ENCODE data around the gene SFXN3. TPM values are rescaled to one million over a fixed set of nuclear protein-coding genes. Genes with fewer than 3 reads are reported as not detected.

SFXN3 gene
- total and polyA plus RNA-seq, 5 donors, result 18.0 to 28.1 (median 23.6) TPM

DNA sequence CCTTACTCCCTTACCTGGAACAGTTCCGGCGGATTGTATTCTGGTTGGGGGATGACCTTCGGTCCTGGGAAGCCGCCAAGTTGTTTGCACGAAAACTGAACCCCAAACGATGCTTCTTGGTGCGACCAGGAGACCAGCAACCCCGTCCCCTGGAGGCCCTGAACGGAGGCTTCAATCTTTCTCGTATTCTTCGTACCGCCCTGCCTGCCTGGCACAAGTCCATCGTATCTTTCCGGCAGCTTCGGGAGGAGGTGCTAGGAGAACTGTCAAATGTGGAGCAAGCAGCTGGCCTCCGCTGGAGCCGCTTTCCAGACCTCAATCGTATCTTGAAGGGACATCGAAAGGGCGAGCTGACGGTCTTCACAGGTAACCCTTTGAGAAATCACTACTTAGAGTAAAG, 41.9 kb upstream of the SFXN3 start:
- WGBS, result 87% methylated on average over 21 of the region's 21 CpGs
- H3K9me3 ChIP-seq (ENCODE audit: control insufficient read depth, low read length), result no peaks in the 10 kb centered on the region
- H3K4me1 ChIP-seq (ENCODE audit: control insufficient read depth, insufficient read depth, low read length), result peaks cover 10% of the 10 kb centered on the region
- no peak for ATAC-seq
- no peak overlapping the region for H3K27ac ChIP-seq (ENCODE audit: low read length)
- no peak for DNase-seq
- intact Hi-C loops (cut with DNase I), result no loop called here
- H3K4me3 ChIP-seq (ENCODE audit: low read length), result no peak overlapping the region
- no peaks in the 10 kb centered on the region for H3K27me3 ChIP-seq (ENCODE audit: control insufficient read depth, insufficient read depth)

DNA sequence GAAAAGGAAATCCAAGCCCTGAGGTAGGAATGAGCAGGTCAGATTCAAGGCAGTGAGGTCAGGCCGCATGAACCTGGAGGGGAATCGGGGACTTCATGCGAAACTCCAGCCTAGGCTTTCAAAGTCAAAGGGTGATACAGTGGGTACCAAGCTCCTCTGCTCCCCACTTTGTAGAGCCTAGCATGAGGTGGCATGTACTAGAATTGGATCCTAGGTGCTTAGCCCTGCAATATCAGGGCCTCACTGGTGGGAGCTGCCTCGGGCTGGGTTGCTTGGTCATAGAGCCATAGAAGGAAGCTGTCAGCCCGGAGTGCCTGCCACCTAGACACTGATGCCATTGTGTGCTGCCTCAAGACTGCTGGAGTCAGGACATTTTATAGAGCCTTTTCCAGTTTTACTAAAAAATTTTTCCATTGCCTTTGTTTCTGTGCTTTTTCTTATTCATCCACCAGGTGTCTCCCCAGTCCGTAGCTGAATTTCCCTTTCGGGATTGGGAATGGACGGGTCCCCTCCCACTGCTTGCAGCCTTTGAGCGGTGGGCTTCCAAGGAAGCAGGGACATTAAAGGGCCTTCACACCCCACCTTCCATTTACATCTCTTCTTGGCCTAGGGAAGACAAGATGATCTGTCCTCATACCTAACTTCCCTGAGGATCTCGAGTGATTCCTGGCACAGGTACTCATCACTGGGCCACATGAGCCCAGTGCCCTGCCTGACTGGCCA, 36.9 kb upstream of the SFXN3 start:
- 52% methylated on average over 10 of the region's 10 CpGs for WGBS
- intact Hi-C loops (cut with DNase I), result loop anchor here in 2 of 4 donors (1.0 to 2.0 kb wide), 2 partner anchors 19 to 20 kb away; no protein-coding TSS in a partner anchor
- Histone ChIP-seq H3K27ac (ENCODE audit: low read length) (no peak overlapping the region), H3K4me3 (ENCODE audit: low read length) (no peak overlapping the region), H3K27me3 (ENCODE audit: control insufficient read depth, insufficient read depth) (no peaks in the 10 kb centered on the region), H3K9me3 (ENCODE audit: control insufficient read depth, low read length) (no peaks in the 10 kb centered on the region), H3K4me1 (ENCODE audit: control insufficient read depth, insufficient read depth, low read length) (peaks cover 6% of the 10 kb centered on the region)
- DNase-seq (no peak), ATAC-seq (no peak)

DNA sequence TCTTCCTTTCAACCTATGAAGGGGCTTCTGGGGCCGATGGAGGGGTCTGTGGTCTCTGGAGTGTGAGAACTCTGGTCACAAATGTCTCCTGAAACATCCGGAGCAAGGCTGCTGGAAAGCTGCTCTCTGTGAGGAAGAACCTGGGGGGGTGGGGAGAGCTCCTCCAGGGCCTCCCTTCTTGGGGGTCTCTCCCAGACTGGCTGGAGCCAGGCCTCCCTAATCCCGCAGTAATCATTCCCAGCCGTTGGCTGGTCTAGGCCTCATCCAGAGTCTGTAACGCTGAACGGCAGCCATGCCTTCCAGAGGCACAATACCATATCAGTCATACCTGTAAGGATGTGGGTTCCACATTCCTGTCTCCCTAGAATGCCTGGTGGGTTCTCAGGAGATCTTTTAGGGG, 35.9 kb upstream of the SFXN3 start:
- H3K4me1 ChIP-seq (ENCODE audit: control insufficient read depth, insufficient read depth, low read length), result peaks cover 6% of the 10 kb centered on the region
- no peaks in the 10 kb centered on the region for H3K27me3 ChIP-seq (ENCODE audit: control insufficient read depth, insufficient read depth)
- DNase-seq (no peak), ATAC-seq (no peak)
- intact Hi-C loops (cut with DNase I), result loop anchor here in 1 of 4 donors (2.0 kb wide), 1 partner anchor 18 kb away; no protein-coding TSS in a partner anchor
- no peak overlapping the region for H3K27ac ChIP-seq (ENCODE audit: low read length)
- H3K9me3 ChIP-seq (ENCODE audit: control insufficient read depth, low read length), result no peaks in the 10 kb centered on the region
- no peak overlapping the region for H3K4me3 ChIP-seq (ENCODE audit: low read length)
- 59% methylated on average over 6 of the region's 6 CpGs for WGBS

GRCh38 chr10:100996678-100997359, 34.2 kb upstream of the SFXN3 start:
- Histone ChIP-seq H3K4me1 (ENCODE audit: control insufficient read depth, insufficient read depth, low read length) (peaks cover 7% of the 10 kb centered on the region), H3K27ac (ENCODE audit: low read length) (no peak overlapping the region), H3K27me3 (ENCODE audit: control insufficient read depth, insufficient read depth) (no peaks in the 10 kb centered on the region), H3K4me3 (ENCODE audit: low read length) (peak overlapping the region; percentile 89), H3K9me3 (ENCODE audit: control insufficient read depth, low read length) (no peaks in the 10 kb centered on the region)
- ATAC-seq (no peak), DNase-seq (peak in 2 of 3 donors; percentile 71 to 81)
- intact Hi-C loops (cut with DNase I), result no loop called here
- 7% methylated on average over 46 of the region's 46 CpGs for WGBS

- ATAC-seq, result peak; percentile 44 to 49
- under 1% methylated on average over 66 of the region's 66 CpGs for WGBS
- H3K4me3 ChIP-seq (ENCODE audit: low read length), result peak overlapping the region; percentile 89
- no peaks in the 10 kb centered on the region for H3K9me3 ChIP-seq (ENCODE audit: control insufficient read depth, low read length)
- peaks cover 13% of the 10 kb centered on the region for H3K4me1 ChIP-seq (ENCODE audit: control insufficient read depth, insufficient read depth, low read length)
- no peaks in the 10 kb centered on the region for H3K27me3 ChIP-seq (ENCODE audit: control insufficient read depth, insufficient read depth)
- intact Hi-C loops (cut with DNase I), result no loop called here
- peak; percentile 79 to 94 (median 90) for DNase-seq
- H3K27ac ChIP-seq (ENCODE audit: low read length), result peak overlapping the region; percentile 97
Observed at GRCh38 chr10:100997360-100998182, 33.5 kb upstream of the SFXN3 start.

DNA sequence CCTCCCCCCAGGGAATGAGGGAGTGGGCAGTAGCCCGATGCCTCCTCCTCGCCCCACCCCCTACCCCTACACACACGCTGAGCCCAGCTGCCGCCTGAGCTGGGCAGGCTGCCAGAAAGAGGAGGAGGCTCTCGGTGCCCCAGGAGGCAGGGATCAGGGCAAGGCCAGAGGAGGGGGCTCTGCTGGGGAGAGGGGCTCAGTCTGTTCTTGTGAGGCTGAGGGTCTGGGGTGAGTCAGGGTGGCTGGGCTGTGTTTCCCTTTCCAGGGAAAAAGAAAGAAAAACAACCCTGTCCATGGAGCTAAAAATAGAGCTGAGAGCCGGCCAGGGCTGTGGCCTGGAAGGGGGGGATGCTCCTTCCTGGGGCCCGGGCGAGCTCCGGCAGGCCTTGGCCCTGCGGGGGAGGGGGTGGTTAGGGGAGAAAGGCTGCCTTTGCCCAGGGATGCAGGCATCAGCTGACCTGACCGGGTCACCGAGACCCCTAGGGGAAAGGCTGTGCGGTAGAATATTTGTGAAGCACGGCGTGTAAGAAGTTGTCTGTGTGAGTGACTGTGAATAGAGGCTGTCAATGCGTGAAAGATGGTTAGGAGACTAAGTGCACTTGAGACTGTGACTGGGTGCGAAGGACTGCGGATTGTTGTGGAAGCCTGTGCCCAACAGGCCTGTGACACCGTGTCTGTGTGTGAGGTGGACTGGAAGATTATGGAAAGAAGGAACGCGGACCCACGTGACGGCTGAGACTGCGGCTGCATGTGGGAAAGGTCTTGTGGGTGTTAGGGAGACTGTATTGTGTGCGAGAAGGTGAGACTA, 32.6 kb upstream of the SFXN3 start:
- Histone ChIP-seq H3K9me3 (ENCODE audit: control insufficient read depth, low read length) (no peaks in the 10 kb centered on the region), H3K4me1 (ENCODE audit: control insufficient read depth, insufficient read depth, low read length) (peaks cover 13% of the 10 kb centered on the region), H3K27me3 (ENCODE audit: control insufficient read depth, insufficient read depth) (no peaks in the 10 kb centered on the region), H3K27ac (ENCODE audit: low read length) (peak overlapping the region; percentile 97), H3K4me3 (ENCODE audit: low read length) (peak overlapping the region; percentile 89)
- peak; percentile 60 to 62 for ATAC-seq
- WGBS, result 1% methylated on average over 25 of the region's 25 CpGs
- DNase-seq, result peak; percentile 84 to 94 (median 94)
- intact Hi-C loops (cut with DNase I), result no loop called here

- under 1% methylated on average over 83 of the region's 83 CpGs for WGBS
- peaks cover 13% of the 10 kb centered on the region for H3K4me1 ChIP-seq (ENCODE audit: control insufficient read depth, insufficient read depth, low read length)
Observed at GRCh38 chr10:100998991-100999741, 31.9 kb upstream of the SFXN3 start.

GRCh38 chr10:100999742-101000126, 31.3 kb upstream of the SFXN3 start, which contains the start of gene LZTS2:
Gene LZTS2 (plus strand): TSS chr10:100999808. CDS start chr10:101002539, 2,731 bp downstream.
- DNase-seq (no peak), ATAC-seq (no peak)
- H3K27ac ChIP-seq (ENCODE audit: low read length), result peak within 1 kb of the TSS; percentile 97
- under 1% methylated on average over 44 of the region's 44 CpGs for WGBS
- H3K9me3 ChIP-seq (ENCODE audit: control insufficient read depth, low read length), result no peaks in the 10 kb centered on the region
- H3K27me3 ChIP-seq (ENCODE audit: control insufficient read depth, insufficient read depth), result no peaks in the 10 kb centered on the region
- H3K4me3 ChIP-seq (ENCODE audit: low read length), result peak within 1 kb of the TSS; percentile 89
- intact Hi-C loops (cut with DNase I), result no loop called here
- peaks cover 13% of the 10 kb centered on the region for H3K4me1 ChIP-seq (ENCODE audit: control insufficient read depth, insufficient read depth, low read length)

More at GRCh38 chr10:100998991-100999741, 31.9 kb upstream of the SFXN3 start:
- ATAC-seq (peak; percentile 78 to 80), DNase-seq (peak; percentile 88 to 95 (median 94))
- Histone ChIP-seq H3K4me3 (ENCODE audit: low read length) (peak overlapping the region; percentile 89), H3K27me3 (ENCODE audit: control insufficient read depth, insufficient read depth) (no peaks in the 10 kb centered on the region), H3K9me3 (ENCODE audit: control insufficient read depth, low read length) (no peaks in the 10 kb centered on the region), H3K27ac (ENCODE audit: low read length) (peak overlapping the region; percentile 97)
- intact Hi-C loops (cut with DNase I), result no loop called here

- H3K4me3 ChIP-seq (ENCODE audit: low read length), result peak overlapping the region; percentile 89
- H3K27ac ChIP-seq (ENCODE audit: low read length), result peak overlapping the region; percentile 97
- no peaks in the 10 kb centered on the region for H3K27me3 ChIP-seq (ENCODE audit: control insufficient read depth, insufficient read depth)
- H3K4me1 ChIP-seq (ENCODE audit: control insufficient read depth, insufficient read depth, low read length), result peaks cover 13% of the 10 kb centered on the region
- H3K9me3 ChIP-seq (ENCODE audit: control insufficient read depth, low read length), result no peaks in the 10 kb centered on the region
- ATAC-seq, result no peak
- peak in 2 of 3 donors; percentile 79 to 82 for DNase-seq
- intact Hi-C loops (cut with DNase I), result no loop called here
- 3% methylated on average over 19 of the region's 19 CpGs for WGBS
Observed at GRCh38 chr10:101000127-101000914, 30.7 kb upstream of the SFXN3 start.

Data from right cardiac atrium (tissue), 5 donors.